Amygdala (tissue), 56 donors: ENCODE data around the gene YTHDF2.
A peak's percentile ranks its signal among the peaks of the same experiment; 100 is the strongest.
"Not testable (repeated sequence)": the region's sequence is repeated elsewhere in the genome, so short reads cannot be mapped to it uniquely, and the experiment has no call there.

Experiments
- DNase-seq, 56 donors: peaks; one replicate each; lab custom pipeline; 2025; lab: John Stamatoyannopoulos, UW

Gene YTHDF2

DNA sequence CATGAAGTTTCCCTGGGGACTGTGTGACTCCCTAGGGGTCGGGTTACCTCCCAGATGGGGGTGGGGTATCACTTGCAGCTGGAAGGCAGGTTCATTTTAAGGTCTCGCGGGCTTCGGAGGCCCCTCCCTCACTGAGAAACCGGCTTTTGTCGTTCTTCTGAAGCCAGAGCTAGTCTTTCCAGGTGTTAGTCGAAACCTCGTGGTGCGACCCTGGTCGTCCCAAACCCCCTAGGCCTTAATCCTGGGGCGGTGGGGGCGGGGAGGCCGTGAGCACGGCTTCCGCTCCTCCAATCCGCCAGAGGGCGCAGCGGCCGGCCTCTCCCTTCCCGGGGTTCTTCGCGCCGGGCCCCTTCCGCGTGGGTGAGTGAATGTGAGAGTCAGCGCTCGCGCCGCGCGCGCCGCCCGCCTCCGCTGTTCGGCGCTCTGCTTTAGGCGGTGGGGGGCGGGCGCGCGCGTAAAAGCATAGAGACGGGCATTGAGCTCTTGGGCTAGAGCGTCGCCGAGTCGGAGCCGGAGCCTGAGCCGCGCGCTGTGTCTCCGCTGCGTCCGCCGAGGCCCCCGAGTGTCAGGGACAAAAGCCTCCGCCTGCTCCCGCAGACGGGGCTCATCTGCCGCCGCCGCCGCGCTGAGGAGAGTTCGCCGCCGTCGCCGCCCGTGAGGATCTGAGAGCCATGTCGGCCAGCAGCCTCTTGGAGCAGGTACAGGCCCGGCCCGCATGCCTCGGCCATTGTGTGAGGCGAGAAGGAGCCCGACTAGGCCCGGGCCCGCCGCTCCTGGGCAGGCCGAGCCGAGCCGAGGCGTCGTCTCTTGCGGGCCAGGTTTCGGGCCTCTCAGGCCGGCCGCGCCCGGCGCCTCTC lies at the start of gene YTHDF2:
Gene YTHDF2, plus strand, starts transcription at position 491 of the 857 bp plus-strand sequence. Its CDS starts 181 bp downstream, at position 672.
- peak; percentile 62 to 96 (median 90) for DNase-seq

DNA sequence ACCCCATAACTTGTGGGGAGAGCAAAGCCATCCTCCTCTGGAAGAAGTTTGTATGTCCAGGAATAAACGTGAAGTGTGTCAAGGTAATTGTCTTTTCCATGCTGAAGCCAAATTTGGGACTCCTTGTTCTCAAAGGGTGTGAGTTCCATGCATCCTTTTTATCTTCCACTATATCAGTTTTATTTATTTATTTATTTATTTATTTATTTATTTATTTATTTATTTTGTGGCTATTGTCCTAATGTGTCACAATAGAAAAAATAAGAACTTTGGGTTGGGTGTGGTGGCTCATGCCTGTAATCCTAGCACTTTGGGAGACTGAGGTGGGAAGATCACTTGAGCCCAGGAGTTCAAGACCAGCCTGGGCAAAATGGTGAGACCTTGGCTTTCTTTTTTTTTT lies 45.1 kb upstream of the YTHDF2 start:
- DNase-seq, result not testable (repeated sequence)

GRCh38 chr1:28703629-28704028 lies 33.1 kb upstream of the YTHDF2 start:
- no peak for DNase-seq

DNA sequence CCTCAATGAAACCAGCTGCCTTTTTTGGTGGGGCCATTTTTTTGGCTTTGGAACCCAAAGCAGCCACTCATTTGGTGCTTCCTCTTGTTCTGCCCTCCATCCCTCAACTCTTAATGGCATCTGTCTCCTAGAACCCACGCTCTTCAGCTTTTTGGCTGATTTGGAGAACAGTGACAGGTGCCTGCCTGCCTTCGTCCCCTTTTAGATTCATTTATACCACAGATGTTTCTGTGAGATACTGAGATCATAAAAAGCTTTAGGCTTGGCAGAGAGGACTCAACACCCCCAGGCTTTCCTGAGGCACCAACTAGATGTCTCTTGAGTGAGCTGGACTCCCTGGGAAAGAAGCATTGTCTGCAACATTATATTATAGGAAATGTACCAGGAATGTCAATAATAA lies 20.4 kb upstream of the YTHDF2 start:
- DNase-seq, result peak in 1 of 56 donors; percentile 1

DNA sequence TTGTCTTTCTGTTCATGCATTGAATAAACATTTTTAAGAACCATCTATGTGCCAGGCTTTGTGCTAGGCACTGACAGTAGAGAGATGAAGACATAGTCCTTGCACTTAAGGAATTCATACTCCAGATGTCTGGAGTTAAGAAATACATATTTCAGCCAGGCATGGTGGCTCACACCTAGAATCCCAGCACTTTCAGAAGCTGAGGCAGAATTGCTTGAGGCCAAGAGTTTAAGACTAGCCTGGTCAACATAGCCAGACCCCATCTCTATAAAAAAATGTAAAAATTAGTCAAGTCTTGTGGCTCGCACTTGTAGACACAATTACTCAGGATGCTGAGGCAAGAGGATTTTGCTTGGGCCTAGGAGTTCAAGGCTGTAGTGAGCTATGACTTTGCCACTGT lies 18.6 kb upstream of the YTHDF2 start:
- DNase-seq, result no peak

- no peak for DNase-seq
These were observed 18.0 kb upstream of the YTHDF2 start for GRCh38 chr1:28718586-28719331.

- DNase-seq, result no peak
These were observed 17.5 kb upstream of the YTHDF2 start for GRCh38 chr1:28719332-28719619.

DNA sequence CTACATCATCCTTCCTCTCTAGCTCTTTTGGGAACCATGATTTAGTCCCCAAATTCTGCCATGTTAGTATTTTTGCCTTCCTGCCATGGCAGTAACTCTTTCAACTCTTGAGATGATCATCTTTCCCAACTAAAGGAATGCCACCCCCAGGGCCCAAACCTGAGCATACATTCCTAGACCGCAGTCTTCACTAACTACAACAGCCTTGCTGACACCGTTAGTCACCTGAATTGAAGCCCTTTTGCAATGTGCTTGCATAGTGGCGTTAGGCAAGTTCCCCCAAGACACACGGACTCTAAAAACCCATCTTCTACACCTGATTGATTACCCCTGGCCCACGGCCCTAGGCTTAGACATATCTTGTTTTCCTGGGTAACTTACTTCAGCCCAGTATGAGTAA lies 16.4 kb upstream of the YTHDF2 start:
- DNase-seq, result no peak

GRCh38 chr1:28721927-28722326 lies 14.8 kb upstream of the YTHDF2 start:
- not testable (repeated sequence) for DNase-seq

- not testable (repeated sequence) for DNase-seq
These were observed 11.4 kb upstream of the YTHDF2 start for GRCh38 chr1:28725365-28725764.

DNA sequence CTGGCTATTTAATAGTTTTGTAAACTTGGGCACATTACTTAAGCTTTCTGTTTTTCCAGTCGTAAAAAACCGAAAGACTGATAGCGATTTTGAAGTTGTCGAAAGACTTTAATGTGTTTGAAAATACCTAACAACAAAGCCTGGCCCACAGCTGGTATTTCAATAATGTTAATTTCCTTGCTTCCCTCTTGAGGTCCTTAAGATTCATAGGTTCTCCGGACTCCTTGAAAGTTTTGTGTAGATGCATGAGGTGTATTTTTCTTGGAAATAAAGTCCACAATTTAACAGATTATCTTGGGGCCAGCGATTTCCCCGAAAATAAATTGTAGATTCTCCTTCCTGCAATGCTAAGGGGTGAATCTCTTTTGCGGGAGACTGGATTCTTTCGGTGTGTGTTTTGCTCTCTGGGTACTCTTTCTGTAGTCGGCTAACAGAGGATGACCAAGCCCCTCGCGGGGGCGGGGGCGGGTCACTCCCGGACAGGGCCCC lies 735 bp upstream of the YTHDF2 start:
- no peak for DNase-seq

DNA sequence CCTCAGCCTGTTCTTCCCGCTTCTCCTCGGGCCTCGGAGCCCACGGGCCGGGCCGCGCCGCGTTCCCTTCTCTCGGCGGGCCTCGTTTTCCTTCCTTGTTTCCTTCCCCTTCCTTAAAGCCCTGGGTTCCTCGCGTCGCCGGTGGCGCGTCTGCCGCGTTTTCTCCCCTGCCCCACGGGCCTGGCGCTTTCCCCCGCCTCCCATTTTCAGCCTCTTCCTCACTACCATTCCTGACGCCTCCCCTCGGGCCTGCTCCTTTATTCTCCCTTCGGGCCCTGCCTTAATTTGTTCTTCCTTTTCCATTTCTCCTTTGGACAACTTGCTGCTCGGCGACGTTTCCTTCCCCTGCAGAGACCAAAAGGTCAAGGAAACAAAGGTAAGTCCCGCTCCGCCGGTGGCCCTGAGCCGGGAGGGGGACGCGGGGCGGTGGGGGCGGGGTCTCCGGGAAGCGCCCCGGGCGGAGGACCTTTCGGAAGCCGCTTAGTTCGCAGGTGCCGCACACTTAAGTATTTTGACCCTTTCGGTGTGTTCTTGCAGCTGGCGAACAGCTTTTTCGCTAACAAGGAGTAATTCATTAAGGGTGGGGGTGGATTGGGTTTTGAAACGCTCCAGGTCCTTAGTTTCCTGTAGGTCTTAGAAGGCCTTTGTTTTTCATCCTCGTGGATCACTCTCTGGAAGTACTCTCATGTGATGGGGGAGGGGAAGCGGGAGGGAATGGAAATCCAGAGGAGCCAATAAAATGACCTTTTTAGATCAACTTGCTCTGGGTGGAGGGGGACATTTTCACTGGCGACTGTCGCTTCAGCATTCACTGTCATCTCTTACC lies 780 bp downstream of the YTHDF2 start:
- DNase-seq, result peak in 9 of 56 donors; percentile 6 to 44 (median 29)

- no peak for DNase-seq
These were observed 3.4 kb downstream of the YTHDF2 start for GRCh38 chr1:28740118-28740517.

DNA sequence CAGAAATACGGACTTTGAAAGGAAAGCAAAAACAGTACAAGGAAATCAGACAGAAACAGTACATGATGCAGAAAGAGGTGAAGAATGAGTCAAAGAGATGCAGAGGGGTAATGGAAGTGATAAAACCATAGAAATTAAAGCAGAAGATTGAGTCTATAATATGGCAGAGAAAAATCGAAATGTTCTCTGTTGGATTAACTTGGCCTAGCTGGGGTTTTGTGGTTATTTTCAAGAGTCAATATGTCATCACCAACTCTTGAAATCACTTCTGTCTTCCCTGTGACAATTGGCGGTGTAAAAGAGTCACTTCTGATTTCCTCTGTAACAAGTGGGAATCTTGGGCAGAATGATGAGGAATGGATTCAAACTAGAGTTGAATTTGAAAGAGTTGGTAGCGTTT lies 7.4 kb downstream of the YTHDF2 start:
- no peak for DNase-seq

DNA sequence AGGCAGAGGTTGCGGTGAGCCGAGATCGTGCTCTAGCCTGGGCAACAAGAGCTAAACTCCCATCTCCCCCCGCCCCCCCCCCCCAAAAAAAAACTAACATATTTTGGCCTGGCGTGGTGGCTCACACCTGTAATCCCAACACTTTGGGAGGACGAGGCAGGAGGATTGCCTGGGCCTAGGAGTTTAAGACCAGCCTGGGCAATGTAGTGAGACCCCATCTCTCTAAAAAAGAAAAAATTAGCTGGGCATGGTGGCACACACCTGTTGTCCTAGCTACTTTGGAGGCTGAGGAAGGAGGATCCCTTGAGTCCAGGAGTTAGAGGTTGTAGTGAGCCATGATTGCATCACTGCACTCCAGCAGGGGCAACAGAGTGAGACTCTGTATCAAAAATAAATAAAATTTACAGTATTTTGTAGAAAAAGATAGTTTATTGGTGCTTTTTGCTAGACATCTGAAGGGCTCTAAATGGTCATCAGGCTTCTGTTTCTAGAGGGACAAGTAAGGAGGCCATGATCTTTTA lies 9.0 kb downstream of the YTHDF2 start:
- no peak for DNase-seq

DNA sequence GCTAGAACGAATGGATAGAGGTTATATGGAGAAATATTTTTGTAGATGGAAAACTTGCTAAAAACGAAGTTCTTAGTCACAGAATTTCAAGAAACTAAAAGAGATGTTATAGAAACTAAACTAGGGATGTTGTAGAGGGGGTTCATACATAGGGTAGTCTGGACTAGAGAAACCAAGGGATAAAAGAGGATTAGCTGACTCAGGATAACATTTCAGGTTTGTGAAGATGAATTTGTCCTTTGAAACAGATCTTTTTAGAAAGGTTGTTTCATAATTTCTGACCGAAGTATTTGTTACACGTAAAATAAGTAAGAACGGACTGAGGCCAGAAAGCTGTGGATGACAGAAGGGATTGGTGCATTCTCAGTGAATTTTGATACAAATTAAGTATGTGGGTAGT lies 13.6 kb downstream of the YTHDF2 start:
- no peak for DNase-seq

DNA sequence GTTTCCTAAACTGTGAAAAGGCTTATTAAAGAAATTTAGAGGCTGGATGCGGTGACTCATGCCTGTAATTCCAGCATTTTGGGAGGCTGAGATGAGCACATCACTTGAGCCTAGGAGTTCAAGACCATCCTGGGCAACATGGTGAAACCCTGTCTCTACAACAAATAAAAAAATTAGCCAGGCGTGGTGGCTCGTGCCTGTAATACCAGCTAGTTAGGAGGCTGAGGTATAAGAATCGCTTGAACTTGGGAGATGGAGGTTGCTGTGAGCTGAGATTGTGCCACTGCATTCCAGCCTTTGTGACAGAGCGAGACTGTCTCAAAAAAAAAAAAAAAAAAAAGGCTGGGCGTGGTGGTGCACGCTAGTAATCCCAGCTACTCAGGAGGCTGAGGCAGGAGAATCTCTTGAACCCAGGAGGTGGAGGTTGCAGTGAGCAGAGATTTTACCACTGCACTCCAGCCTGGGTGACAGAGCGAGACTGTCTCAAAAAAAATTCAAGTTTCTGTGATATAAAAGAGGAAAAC lies 14.1 kb downstream of the YTHDF2 start:
- DNase-seq, result not testable (repeated sequence)

DNA sequence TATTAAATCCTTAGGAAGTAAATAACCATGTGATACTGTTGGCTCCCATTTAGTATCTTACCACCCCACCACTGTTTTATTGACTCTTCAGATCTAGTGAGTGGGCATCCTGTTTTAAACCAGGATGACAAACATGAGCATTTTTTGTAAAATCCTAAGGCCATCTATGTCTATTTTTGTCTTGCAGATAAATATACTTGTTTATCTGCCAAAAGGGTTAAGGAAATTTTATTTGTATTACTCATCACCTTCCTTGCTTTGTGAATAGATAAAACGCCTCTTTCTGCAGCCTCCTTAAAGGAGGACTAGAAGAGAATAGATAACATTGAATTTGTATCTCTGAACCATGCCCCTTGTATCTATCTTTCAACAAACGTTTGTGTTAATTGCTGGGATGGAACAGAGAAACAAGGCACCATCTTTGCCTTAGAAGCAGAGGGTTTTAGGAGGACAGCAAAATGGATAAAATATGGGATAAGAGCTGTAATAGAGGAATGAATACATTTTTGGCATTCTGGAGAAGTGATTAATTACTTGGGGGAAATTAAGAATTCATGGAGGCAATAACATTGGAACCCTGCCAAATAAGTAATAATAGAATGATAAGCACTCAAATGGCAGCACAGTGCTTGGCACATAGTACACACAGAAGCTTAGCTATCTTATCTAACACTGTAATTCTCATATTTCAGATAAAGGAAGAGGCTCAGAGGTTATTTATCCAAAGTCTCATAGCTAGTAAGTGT lies 14.7 kb downstream of the YTHDF2 start:
- DNase-seq, result no peak

- DNase-seq, result no peak
These were observed 19.0 kb downstream of the YTHDF2 start for GRCh38 chr1:28755701-28756100.

GRCh38 chr1:28756846-28757245 lies 20.1 kb downstream of the YTHDF2 start:
- peak in 4 of 56 donors; percentile 3 to 29 (median 18) for DNase-seq
